ENCODE results near the gene C2CD5. TPM values are rescaled to one million over a fixed set of nuclear protein-coding genes. Genes with fewer than 3 reads are reported as not detected.

The C2CD5 gene
- polyA plus RNA-seq, 1 donor from 2014 or later: 171 TPM

DNA sequence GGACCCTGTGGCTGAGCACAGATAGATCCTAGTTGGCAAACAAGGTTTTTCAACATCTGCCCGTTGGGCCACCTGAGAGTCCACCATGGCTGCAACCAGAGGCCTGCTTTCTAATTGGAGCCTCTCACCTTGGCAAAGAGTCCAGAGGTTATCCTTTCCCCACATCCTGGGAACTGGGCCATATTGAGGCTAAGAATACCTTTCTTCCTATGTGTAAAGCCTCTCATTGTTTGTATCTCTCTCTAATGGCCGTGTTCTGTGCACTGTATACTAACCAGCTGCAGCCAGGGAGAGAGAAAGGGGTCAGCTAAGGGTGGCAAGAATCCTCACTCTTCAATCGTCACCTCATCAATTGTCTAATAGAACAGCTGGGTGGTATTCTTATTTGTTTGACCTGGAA is 130.8 kb downstream of the C2CD5 start:
- Histone ChIP-seq H3K27ac (ENCODE audit: low read length) (no peak overlapping the region), H3K27me3 (ENCODE audit: insufficient read depth, low read depth, low read length) (no peaks in the 10 kb centered on the region), H3K9me2 (ENCODE audit: insufficient read depth, low read length) (no peaks in the 10 kb centered on the region), H3K9me3 (ENCODE audit: low read length) (no peaks in the 10 kb centered on the region), H3K9ac (ENCODE audit: low read length) (no peak overlapping the region), H3K79me2 (replicated peaks; ENCODE audit: insufficient read depth, low read length) (no peaks in the 10 kb centered on the region), H3K4me3 (ENCODE audit: low read length) (no peak overlapping the region), H3F3A (ENCODE audit: insufficient read depth, low read length, poor library complexity, severe bottlenecking) (no peaks in the 10 kb centered on the region), H3K36me3 (ENCODE audit: insufficient read depth, low read length) (no peaks in the 10 kb centered on the region), H4K20me1 (ENCODE audit: insufficient read depth) (no peaks in the 10 kb centered on the region), H2AFZ (ENCODE audit: low read depth, low read length) (no peak overlapping the region), H3K4me2 (ENCODE audit: low read length) (no peak overlapping the region)
- TF ChIP-seq REST (IDR thresholded peaks at IDR 0.05; ENCODE audit: borderline replicate concordance) (no peak), CTCF (IDR thresholded peaks at IDR 0.05; ENCODE audit: poor library complexity, severe bottlenecking) (no peak), RAD21 (conservative IDR thresholded peaks at IDR 0.05) (no peak), TAF1 (IDR thresholded peaks at IDR 0.05; ENCODE audit: low read depth) (no peak), MXI1 (conservative IDR thresholded peaks at IDR 0.05; ENCODE audit: poor library complexity, severe bottlenecking) (no peak), SMC3 (conservative IDR thresholded peaks at IDR 0.05; ENCODE audit: poor library complexity) (no peak), EP300 (conservative IDR thresholded peaks at IDR 0.05; ENCODE audit: poor library complexity, severe bottlenecking) (no peak), EZH2 (IDR thresholded peaks at IDR 0.05; ENCODE audit: borderline replicate concordance, insufficient read depth, low read length, poor library complexity, severe bottlenecking) (no peak), POLR2AphosphoS5 (IDR thresholded peaks at IDR 0.05) (no peak)

DNA sequence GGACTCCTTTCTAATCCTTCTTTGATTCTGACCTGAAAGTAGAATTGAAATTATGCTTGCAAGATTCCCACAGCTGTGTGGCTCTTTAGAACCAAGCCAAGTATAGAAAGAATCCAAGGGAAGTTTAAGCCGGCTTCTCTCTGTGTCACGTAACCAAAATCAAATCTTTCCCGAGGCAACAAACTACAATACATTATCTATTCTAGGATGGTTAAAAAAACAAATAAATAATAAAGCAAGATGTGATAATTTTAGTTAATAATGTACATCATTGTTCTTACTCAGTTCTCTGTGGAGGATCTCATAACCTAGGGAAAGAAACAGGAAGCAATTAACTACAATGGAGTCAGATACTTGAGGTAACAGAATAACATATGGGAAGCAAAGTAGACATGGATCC is 131.8 kb downstream of the C2CD5 start:
- H3K36me3 ChIP-seq (ENCODE audit: insufficient read depth, low read length): no peaks in the 10 kb centered on the region
- no peaks in the 10 kb centered on the region for H4K20me1 ChIP-seq (ENCODE audit: insufficient read depth)
- no peak overlapping the region for H3K4me3 ChIP-seq (ENCODE audit: low read length)
- no peak overlapping the region for H3K4me2 ChIP-seq (ENCODE audit: low read length)
- H3K9me2 ChIP-seq (ENCODE audit: insufficient read depth, low read length): no peaks in the 10 kb centered on the region
- H3K27me3 ChIP-seq (ENCODE audit: insufficient read depth, low read depth, low read length): no peaks in the 10 kb centered on the region
- no peaks in the 10 kb centered on the region for H3K9me3 ChIP-seq (ENCODE audit: low read length)
- TF ChIP-seq MXI1 (conservative IDR thresholded peaks at IDR 0.05; ENCODE audit: poor library complexity, severe bottlenecking): no peak
- TF ChIP-seq REST (IDR thresholded peaks at IDR 0.05; ENCODE audit: borderline replicate concordance): no peak
- TF ChIP-seq POLR2AphosphoS5 (IDR thresholded peaks at IDR 0.05): no peak
- no peak for TF ChIP-seq RAD21 (conservative IDR thresholded peaks at IDR 0.05)
- no peak for TF ChIP-seq SMC3 (conservative IDR thresholded peaks at IDR 0.05; ENCODE audit: poor library complexity)
- no peak for TF ChIP-seq EP300 (conservative IDR thresholded peaks at IDR 0.05; ENCODE audit: poor library complexity, severe bottlenecking)
- no peak for TF ChIP-seq EZH2 (IDR thresholded peaks at IDR 0.05; ENCODE audit: borderline replicate concordance, insufficient read depth, low read length, poor library complexity, severe bottlenecking)
- no peak for TF ChIP-seq TAF1 (IDR thresholded peaks at IDR 0.05; ENCODE audit: low read depth)
- no peak for TF ChIP-seq CTCF (IDR thresholded peaks at IDR 0.05; ENCODE audit: poor library complexity, severe bottlenecking)
- no peak overlapping the region for H3K27ac ChIP-seq (ENCODE audit: low read length)
- no peaks in the 10 kb centered on the region for H3F3A ChIP-seq (ENCODE audit: insufficient read depth, low read length, poor library complexity, severe bottlenecking)
- no peaks in the 10 kb centered on the region for H3K79me2 ChIP-seq (replicated peaks; ENCODE audit: insufficient read depth, low read length)
- H2AFZ ChIP-seq (ENCODE audit: low read depth, low read length): no peak overlapping the region
- no peak overlapping the region for H3K9ac ChIP-seq (ENCODE audit: low read length)

All from neural cell (in vitro differentiated cells).